Esophagus squamous epithelium (tissue), 5 donors: ENCODE data around the gene SRBD1. TPM values are rescaled to one million over a fixed set of nuclear protein-coding genes. Genes with fewer than 3 reads are reported as not detected.

Source experiments
- DNase-seq: peaks from one replicate; lab custom pipeline; 2025; lab: John Stamatoyannopoulos, UW
- H3K27ac ChIP-seq, 4 donors: fragments of 200-600 bp; sonication (generic); one replicate each; pipeline ENCODE4 v1.5.1; 2016 to 2019; ENCODE audit warnings: mild to moderate bottlenecking in 1 of 4
- H3K27me3 ChIP-seq, 4 donors: fragments of 200-600 bp; sonication (generic); 1 replicate in 3 of 4; 2 replicates in 1 of 4; pipeline versions ENCODE4 v1.5.1 to v1.6.0; 2017 to 2021; ENCODE audit warnings: antibody characterized with exemption in 1 of 4
- H3K36me3 ChIP-seq, 3 donors: fragments of 200-600 bp; sonication (generic); one replicate each; pipeline ENCODE4 v1.5.1; 2016 to 2019
- H3K4me1 ChIP-seq, 3 donors: fragments of 200-600 bp; sonication (generic); one replicate each; pipeline ENCODE4 v1.5.1; 2017 to 2019
- H3K4me3 ChIP-seq, 4 donors: fragments of 200-600 bp; sonication (generic); 1 replicate in 3 of 4; 2 replicates in 1 of 4; pipeline ENCODE4 v1.5.1; 2016 to 2019; ENCODE audit warnings: mild to moderate bottlenecking in 2 of 4, moderate library complexity in 1 of 4
- H3K9me3 ChIP-seq, 3 donors: fragments of 200-600 bp; sonication (generic); one replicate each; pipeline ENCODE4 v1.5.1; 2016 to 2019
- POLR2A ChIP-seq, 4 donors: fragments of 450-650 bp; IDR thresholded peaks; one replicate each; pipeline ENCODE4 v1.6.1; 2017; ENCODE audit warnings: antibody characterized with exemption in 4 of 4, mild to moderate bottlenecking in 4 of 4, moderate library complexity in 3 of 4
- WGBS, 2 donors: methylation state at CpG; one replicate each; pipeline ENCODE4 v1.1.5; 2018; 5-methylcytosine and 5-hydroxymethylcytosine counted together
- intact Hi-C: fragments of 100-400 bp; cut with DNase I; formaldehyde crosslinking; loops from one replicate; pipeline ENCODE4 v1.15.0; 2022
- small RNA-seq, 4 donors: library from RNA; depleted of rRNA; stranded (forward); fragments of <200 nt; gene quantifications; one replicate each; pipeline ENCODE3, GENCODE V24; 2016
- total RNA-seq, 4 donors: library from RNA; depleted of rRNA; stranded (reverse); fragments of >200 nt; gene quantifications; one replicate each; pipeline ENCODE4 v1.1.0, GENCODE V29; 2016
- TF ChIP-seq, protein P1 (sequence below), 6 experiments: fragments of 450-650 bp in 4 of 6; fragments of 200-600 bp in 2 of 6; sonication (generic) in 2 of 6; IDR thresholded peaks; one replicate each; pipeline ENCODE4 v1.5.1; 2016 to 2019; ENCODE audit warnings: antibody characterized with exemption in 6 of 6, mild to moderate bottlenecking in 4 of 6, moderate library complexity in 4 of 6
- donor health status: DM: yes; HTN: yes; CAD: no.

Gene SRBD1
- total RNA-seq, 4 donors from 2014 or later = 5.0 to 21.6 (median 13.1) TPM

DNA sequence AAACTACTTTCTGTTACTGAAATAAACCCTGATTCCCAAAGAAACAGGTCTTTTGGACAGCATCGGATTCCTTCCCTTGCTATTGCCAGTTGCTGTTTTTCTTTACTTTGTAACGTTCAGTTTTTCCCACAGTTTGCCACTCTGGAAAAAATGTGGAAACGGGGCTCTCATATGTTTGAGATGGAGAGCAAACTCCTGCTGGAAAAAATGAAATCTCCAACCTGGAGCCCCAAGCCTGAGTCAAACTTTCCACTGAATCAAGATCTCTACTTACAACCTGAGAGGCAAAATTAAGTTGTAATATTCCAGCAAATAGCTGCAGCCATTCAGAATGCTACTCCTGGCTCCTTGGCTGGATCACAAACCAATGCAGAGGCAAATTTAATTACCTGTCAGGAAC is 270.7 kb downstream of the SRBD1 start:
- 77 to 80% methylated on average over 3 of the region's 3 CpGs for WGBS, 2 donors
- TF ChIP-seq, protein P1, sequence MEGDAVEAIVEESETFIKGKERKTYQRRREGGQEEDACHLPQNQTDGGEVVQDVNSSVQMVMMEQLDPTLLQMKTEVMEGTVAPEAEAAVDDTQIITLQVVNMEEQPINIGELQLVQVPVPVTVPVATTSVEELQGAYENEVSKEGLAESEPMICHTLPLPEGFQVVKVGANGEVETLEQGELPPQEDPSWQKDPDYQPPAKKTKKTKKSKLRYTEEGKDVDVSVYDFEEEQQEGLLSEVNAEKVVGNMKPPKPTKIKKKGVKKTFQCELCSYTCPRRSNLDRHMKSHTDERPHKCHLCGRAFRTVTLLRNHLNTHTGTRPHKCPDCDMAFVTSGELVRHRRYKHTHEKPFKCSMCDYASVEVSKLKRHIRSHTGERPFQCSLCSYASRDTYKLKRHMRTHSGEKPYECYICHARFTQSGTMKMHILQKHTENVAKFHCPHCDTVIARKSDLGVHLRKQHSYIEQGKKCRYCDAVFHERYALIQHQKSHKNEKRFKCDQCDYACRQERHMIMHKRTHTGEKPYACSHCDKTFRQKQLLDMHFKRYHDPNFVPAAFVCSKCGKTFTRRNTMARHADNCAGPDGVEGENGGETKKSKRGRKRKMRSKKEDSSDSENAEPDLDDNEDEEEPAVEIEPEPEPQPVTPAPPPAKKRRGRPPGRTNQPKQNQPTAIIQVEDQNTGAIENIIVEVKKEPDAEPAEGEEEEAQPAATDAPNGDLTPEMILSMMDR (IDR thresholded peaks at IDR 0.05) = no peak
- TF ChIP-seq POLR2A (IDR thresholded peaks at IDR 0.05) = no peak
- no peak for DNase-seq
- Histone ChIP-seq H3K4me1 (no peaks in the 10 kb centered on the region), H3K27me3 (peaks cover 0 to 25% (median 0%) of the 10 kb centered on the region in 4 donors), H3K36me3 (no peaks in the 10 kb centered on the region), H3K27ac (no peak overlapping the region), H3K9me3 (no peaks in the 10 kb centered on the region), H3K4me3 (no peak overlapping the region)
- intact Hi-C loops = no loop called here

- 87 to 100% methylated on average over 1 to 2 of the region's 5 CpGs for WGBS, 2 donors
- Histone ChIP-seq H3K4me3 (no peak overlapping the region), H3K27me3 (peaks cover 0 to 17% (median 0%) of the 10 kb centered on the region in 4 donors), H3K27ac (no peak overlapping the region), H3K36me3 (no peaks in the 10 kb centered on the region), H3K4me1 (no peaks in the 10 kb centered on the region), H3K9me3 (no peaks in the 10 kb centered on the region)
- intact Hi-C loops = no loop called here
- DNase-seq = no peak
- no peak for TF ChIP-seq POLR2A (IDR thresholded peaks at IDR 0.05)
- TF ChIP-seq, protein P1 (IDR thresholded peaks at IDR 0.05) = no peak
These were observed 271.8 kb downstream of the SRBD1 start for GRCh38 chr2:45339253-45339652.

Small RNA genes within 50 kb of the gene (small RNA-seq; reads per million reads assigned to genes)
- 0 to 0.09 (median 0) reads per million in 4 donors for gene RN7SL414P

Other genes with a start within 250 kb of the SRBD1 start
- gene PRKCE, start 40.4 kb upstream of the SRBD1 start, total RNA-seq = 10 to 100 TPM in 2 of 4 donors, 1 to 10 TPM in 2; 6.5 to 13.7 (median 9.9) TPM